KMS-11 (cell line): Measurements from ENCODE around the gene CLIP2.

Experiments used
- H2AFZ ChIP-seq: fragments of 200-600 bp; sonication (generic); 2 replicates; pipeline ENCODE4 v1.6.1; 2016; ENCODE audit warnings: antibody characterized with exemption, mixed run types, low read depth
- H3K27ac ChIP-seq: fragments of 200-600 bp; sonication (generic); 2 replicates; pipeline ENCODE4 v1.6.1; 2016; ENCODE audit warnings: mild to moderate bottlenecking, mixed run types
- H3K27me3 ChIP-seq: fragments of 200-600 bp; sonication (generic); 2 replicates; pipeline ENCODE4 v1.6.1; 2017; ENCODE audit warnings: mild to moderate bottlenecking, low read depth, mixed run types, moderate library complexity; ENCODE audit not compliant: insufficient read depth
- H3K36me3 ChIP-seq: fragments of 200-600 bp; sonication (generic); 2 replicates; pipeline ENCODE4 v1.6.1; 2017; ENCODE audit warnings: mild to moderate bottlenecking, mixed run types; ENCODE audit not compliant: insufficient read depth
- H3K4me1 ChIP-seq: fragments of 200-600 bp; sonication (generic); 2 replicates; pipeline ENCODE4 v1.6.1; 2016; ENCODE audit warnings: mild to moderate bottlenecking, low read depth, mixed run types; ENCODE audit not compliant: poor library complexity, severe bottlenecking
- H3K4me2 ChIP-seq: fragments of 200-600 bp; sonication (generic); 2 replicates; pipeline ENCODE4 v1.7.0; 2016; ENCODE audit warnings: mild to moderate bottlenecking, mixed run types
- H3K4me3 ChIP-seq: fragments of 200-600 bp; sonication (generic); IDR thresholded peaks from 2 replicates; pipeline ENCODE4 v1.6.1; 2017; ENCODE audit warnings: low read depth, low read length, mixed read lengths; ENCODE audit not compliant: insufficient read depth
- H3K79me2 ChIP-seq: fragments of 200-600 bp; sonication (generic); 2 replicates; pipeline ENCODE4 v1.6.1; 2016; ENCODE audit warnings: low read depth, mixed run types; ENCODE audit not compliant: insufficient read depth
- H3K9ac ChIP-seq: fragments of 200-600 bp; sonication (generic); 2 replicates; pipeline ENCODE4 v1.6.1; 2016; ENCODE audit warnings: mild to moderate bottlenecking, mixed run types
- H4K20me1 ChIP-seq: fragments of 200-600 bp; sonication (generic); 2 replicates; pipeline ENCODE4 v1.6.1; 2016; ENCODE audit warnings: mild to moderate bottlenecking, mixed run types; ENCODE audit not compliant: insufficient read depth
- TF ChIP-seq, protein P1 (sequence below): fragments of 200-600 bp; sonication (generic); conservative IDR thresholded peaks from 2 replicates; pipeline ENCODE4 v1.6.1; 2017; ENCODE audit warnings: low read depth, mild to moderate bottlenecking, antibody characterized with exemption, low read length, moderate library complexity, mixed read lengths

Gene CLIP2

DNA sequence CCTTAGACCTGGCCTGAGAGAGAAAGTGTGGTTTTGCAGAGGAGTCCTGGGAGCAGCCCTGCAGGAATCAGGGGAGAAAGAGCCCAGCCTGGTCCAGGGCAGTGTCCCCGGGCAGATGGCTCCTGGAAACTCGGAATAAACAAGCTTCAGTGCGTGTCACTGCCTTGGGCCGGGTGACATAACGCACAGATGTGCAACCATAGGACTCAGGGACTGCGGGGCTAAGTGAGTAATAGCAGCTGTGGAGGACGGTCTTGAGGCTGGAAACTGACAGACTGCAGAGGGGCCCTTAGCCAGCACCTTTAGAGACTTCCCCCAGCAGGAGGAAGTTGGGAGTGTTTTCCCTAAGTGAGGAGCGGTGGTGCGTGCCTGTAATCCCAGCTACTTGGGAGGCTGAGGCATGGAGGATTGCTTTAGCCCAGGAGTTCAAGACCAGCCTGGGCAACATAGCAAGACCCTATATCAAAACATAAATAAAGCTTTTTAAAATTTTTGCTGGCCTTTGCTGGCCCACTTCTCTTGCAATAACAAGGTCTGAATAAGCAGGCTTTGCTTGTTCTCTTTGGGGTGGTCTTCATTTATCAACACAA is 5.3 kb upstream of the CLIP2 start:
- Histone ChIP-seq H3K4me1 (peaks cover 12% of the 10 kb centered on the region), H3K4me3 (no peak overlapping the region), H3K9ac (no peak overlapping the region), H2AFZ (no peak overlapping the region), H3K79me2 (no peaks in the 10 kb centered on the region), H3K4me2 (no peak overlapping the region), H3K27me3 (peaks cover 7% of the 10 kb centered on the region; the same call in 1 of the 2 replicates), H4K20me1 (no peaks in the 10 kb centered on the region), H3K36me3 (no peaks in the 10 kb centered on the region), H3K27ac (no peak overlapping the region)
- TF ChIP-seq, protein P1, sequence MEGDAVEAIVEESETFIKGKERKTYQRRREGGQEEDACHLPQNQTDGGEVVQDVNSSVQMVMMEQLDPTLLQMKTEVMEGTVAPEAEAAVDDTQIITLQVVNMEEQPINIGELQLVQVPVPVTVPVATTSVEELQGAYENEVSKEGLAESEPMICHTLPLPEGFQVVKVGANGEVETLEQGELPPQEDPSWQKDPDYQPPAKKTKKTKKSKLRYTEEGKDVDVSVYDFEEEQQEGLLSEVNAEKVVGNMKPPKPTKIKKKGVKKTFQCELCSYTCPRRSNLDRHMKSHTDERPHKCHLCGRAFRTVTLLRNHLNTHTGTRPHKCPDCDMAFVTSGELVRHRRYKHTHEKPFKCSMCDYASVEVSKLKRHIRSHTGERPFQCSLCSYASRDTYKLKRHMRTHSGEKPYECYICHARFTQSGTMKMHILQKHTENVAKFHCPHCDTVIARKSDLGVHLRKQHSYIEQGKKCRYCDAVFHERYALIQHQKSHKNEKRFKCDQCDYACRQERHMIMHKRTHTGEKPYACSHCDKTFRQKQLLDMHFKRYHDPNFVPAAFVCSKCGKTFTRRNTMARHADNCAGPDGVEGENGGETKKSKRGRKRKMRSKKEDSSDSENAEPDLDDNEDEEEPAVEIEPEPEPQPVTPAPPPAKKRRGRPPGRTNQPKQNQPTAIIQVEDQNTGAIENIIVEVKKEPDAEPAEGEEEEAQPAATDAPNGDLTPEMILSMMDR, result no peak

DNA sequence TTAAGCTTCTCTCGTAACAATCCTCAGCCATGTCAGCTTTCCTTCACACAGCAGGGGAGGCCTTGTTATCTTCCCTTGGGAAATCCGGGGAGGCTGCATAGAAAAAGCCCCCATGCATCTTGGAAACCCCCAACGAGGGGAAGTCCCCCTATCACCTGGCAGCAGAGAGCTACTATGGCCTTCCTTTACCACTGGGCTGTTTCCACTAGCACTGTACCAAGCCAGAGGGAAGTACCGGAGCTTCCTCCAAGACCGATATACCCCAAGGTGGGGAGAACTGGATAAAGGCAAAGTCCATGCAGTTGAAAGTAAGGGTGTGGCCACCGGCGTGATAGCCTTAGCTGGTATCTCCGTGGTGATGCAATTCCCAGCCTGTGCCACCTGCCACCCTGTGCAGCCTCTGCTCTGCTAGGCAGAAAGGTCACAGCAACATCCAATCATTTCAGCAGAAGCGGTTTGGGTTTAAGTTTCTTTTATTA is 4.4 kb upstream of the CLIP2 start:
- Histone ChIP-seq H2AFZ (no peak overlapping the region), H3K4me2 (no peak overlapping the region), H3K36me3 (no peaks in the 10 kb centered on the region), H3K9ac (no peak overlapping the region), H3K4me1 (peaks cover 6% of the 10 kb centered on the region), H3K27me3 (peaks cover 8% of the 10 kb centered on the region; the same call in 1 of the 2 replicates), H3K4me3 (no peak overlapping the region), H3K79me2 (no peaks in the 10 kb centered on the region), H4K20me1 (no peaks in the 10 kb centered on the region), H3K27ac (no peak overlapping the region)
- TF ChIP-seq, protein P1, result no peak

DNA sequence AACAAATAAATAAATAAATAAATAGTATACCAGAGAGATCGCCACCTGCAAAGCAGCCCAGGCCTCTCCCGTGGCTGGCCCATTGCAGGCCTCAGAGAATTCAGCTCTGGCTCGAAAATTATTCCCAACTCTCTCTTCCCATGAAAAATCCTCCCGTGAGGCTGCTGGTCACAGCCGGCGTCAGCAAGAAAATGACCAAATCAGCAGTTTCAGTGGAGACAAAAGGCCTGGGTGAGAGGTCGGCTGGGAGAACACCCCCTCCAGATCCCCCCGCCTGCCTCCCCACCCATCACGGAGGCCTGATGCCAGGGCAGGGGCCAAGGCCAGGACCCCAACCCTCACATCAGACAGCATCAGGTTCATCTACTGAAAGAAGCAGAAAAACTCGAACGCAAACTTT is 3.1 kb upstream of the CLIP2 start:
- Histone ChIP-seq H3K79me2 (no peaks in the 10 kb centered on the region), H2AFZ (no peak overlapping the region), H3K27ac (no peak overlapping the region), H3K4me3 (no peak overlapping the region), H3K4me1 (no peaks in the 10 kb centered on the region), H3K4me2 (no peak overlapping the region), H4K20me1 (no peaks in the 10 kb centered on the region), H3K36me3 (no peaks in the 10 kb centered on the region), H3K9ac (no peak overlapping the region), H3K27me3 (peaks cover 21% of the 10 kb centered on the region)
- TF ChIP-seq, protein P1, result no peak

DNA sequence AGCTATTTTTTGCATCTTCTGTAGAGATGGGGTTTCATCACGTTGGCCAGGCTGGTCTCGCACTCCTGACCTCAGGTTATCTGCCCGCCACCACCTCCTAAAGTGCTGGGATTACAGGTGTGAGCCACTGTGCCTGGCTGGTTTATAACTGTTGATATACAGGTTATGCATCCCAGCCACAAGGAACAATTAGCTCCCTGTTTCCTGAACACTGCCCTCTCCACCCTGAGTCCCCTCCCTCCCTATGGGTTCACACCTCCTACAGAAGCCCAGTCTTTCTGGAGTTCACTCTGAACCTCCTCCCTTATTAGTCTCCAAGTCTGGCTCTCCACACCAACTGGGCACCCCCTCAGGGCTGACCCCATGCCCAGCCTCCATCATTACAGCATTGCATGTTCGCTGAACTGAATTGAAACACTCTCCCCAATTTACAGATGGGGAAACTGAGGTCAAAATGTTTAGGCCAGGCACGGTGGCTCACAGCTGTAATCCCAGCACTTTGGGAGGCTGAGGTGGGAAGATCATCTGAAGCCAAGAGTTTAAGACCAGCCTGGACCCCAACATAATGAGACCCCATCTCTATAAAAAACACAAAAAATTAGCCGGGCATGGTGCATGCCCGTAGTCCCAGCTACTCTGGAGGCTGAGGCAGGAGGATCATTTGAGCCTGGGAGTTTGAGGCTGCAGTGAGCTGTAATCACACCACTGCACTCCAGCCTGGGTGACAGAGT is 1.7 kb upstream of the CLIP2 start:
- Histone ChIP-seq H3K27me3 (peaks cover 34% of the 10 kb centered on the region), H3K4me2 (no peak overlapping the region), H3K4me3 (no peak overlapping the region), H3K27ac (no peak overlapping the region), H4K20me1 (no peaks in the 10 kb centered on the region), H3K36me3 (no peaks in the 10 kb centered on the region), H3K4me1 (no peaks in the 10 kb centered on the region), H3K9ac (no peak overlapping the region), H2AFZ (no peak overlapping the region), H3K79me2 (no peaks in the 10 kb centered on the region)
- TF ChIP-seq, protein P1, result no peak
